K562 (cell line): ENCODE measurements around the gene INSIG1. TPM values are rescaled to one million over a fixed set of nuclear protein-coding genes. Genes with fewer than 3 reads are reported as not detected.
A peak's percentile ranks its signal among the peaks of the same experiment; 100 is the strongest.

Experiments used
- ATF6 ChIP-seq: sonication (generic); formaldehyde crosslinking; IDR thresholded peaks from 2 replicates; pipeline ENCODE4 v1.4.0; 2020; ENCODE audit warnings: mild to moderate bottlenecking, missing genetic modification reagents
- BHLHE40 ChIP-seq: IDR thresholded peaks from 2 replicates; pipeline ENCODE4 v1.6.1; 2011; ENCODE audit warnings: low read length, improper control_type of control experiment
- CREBBP ChIP-seq: IDR thresholded peaks from one replicate; pipeline ENCODE4 v1.6.1; 2012; ENCODE audit warnings: low read depth, mild to moderate bottlenecking, control low read depth, inconsistent platforms, low read length
- E2F5 ChIP-seq: sonication (generic); formaldehyde crosslinking; IDR thresholded peaks from 2 replicates; pipeline ENCODE4 v1.8.0; 2022; ENCODE audit warnings: mild to moderate bottlenecking, missing genetic modification reagents
- ERF ChIP-seq: fragments of 450-650 bp; formaldehyde crosslinking; IDR thresholded peaks from 2 replicates; pipeline ENCODE4 v1.4.0; 2020; ENCODE audit warnings: mild to moderate bottlenecking, mixed read lengths
- NFRKB ChIP-seq: fragments of 450-650 bp; IDR thresholded peaks from 2 replicates; pipeline ENCODE4 v1.6.1; 2016; ENCODE audit warnings: low read depth
- NKRF ChIP-seq: fragments of 450-650 bp; IDR thresholded peaks from 2 replicates; pipeline ENCODE4 v1.6.1; 2016; ENCODE audit warnings: borderline replicate concordance
- NONO ChIP-seq, 2 experiments: fragments of 200-400 bp in 1 of 2; fragments of 450-650 bp in 1 of 2; formaldehyde crosslinking in 1 of 2; IDR thresholded peaks; 2 replicates each; pipeline ENCODE4 v1.6.1; 2017; ENCODE audit warnings: low read depth in 2 of 2, mild to moderate bottlenecking in 2 of 2, moderate library complexity in 2 of 2, low read length in 1 of 2
- RBFOX2 ChIP-seq: fragments of 200-400 bp; formaldehyde crosslinking; IDR thresholded peaks from 2 replicates; pipeline ENCODE4 v1.6.1; 2017; ENCODE audit warnings: low read depth, mild to moderate bottlenecking, low read length, moderate library complexity
- RBM34 ChIP-seq: fragments of 200-400 bp; formaldehyde crosslinking; IDR thresholded peaks from 2 replicates; pipeline ENCODE4 v1.6.1; 2018; ENCODE audit warnings: low read length, borderline replicate concordance; ENCODE audit not compliant: insufficient read depth
- RUNX1 ChIP-seq: sonication (generic); IDR thresholded peaks from 2 replicates; pipeline ENCODE4 v1.6.1; 2016; ENCODE audit warnings: antibody characterized with exemption, low read depth
- ZBTB1 ChIP-seq: sonication (generic); formaldehyde crosslinking; IDR thresholded peaks from 2 replicates; pipeline ENCODE4 v1.8.1; 2023; ENCODE audit warnings: missing genetic modification reagents, low read depth, mild to moderate bottlenecking, borderline replicate concordance
- ZBTB11 ChIP-seq, 3 experiments: fragments of 200-800 bp in 1 of 3; fragments of 250-450 bp in 1 of 3; fragments of 450-650 bp in 1 of 3; sonication (Bioruptor Pico) in 1 of 3; sonication (Bioruptor generic) in 1 of 3; formaldehyde crosslinking in 1 of 3; IDR thresholded peaks; 2 replicates each; pipeline versions ENCODE4 v1.6.1 to v1.8.0; 2016 to 2022; ENCODE audit warnings: mild to moderate bottlenecking in 2 of 3, missing genetic modification characterization in 2 of 3, missing compliant biosample characterization in 1 of 3, moderate library complexity in 1 of 3
- ZBTB8A ChIP-seq: fragments of 450-650 bp; IDR thresholded peaks from 2 replicates; pipeline ENCODE4 v1.6.1; 2018; ENCODE audit warnings: mild to moderate bottlenecking, moderate library complexity; ENCODE audit not compliant: partially characterized antibody
- ZNF133 ChIP-seq: fragments of 250-450 bp; sonication (Bioruptor Pico); IDR thresholded peaks from 2 replicates; pipeline ENCODE4 v1.4.0; 2020; ENCODE audit warnings: mild to moderate bottlenecking
- ZNF263 ChIP-seq: sonication (generic); formaldehyde crosslinking; IDR thresholded peaks from 2 replicates; pipeline ENCODE4 v1.8.0; 2022; ENCODE audit warnings: mild to moderate bottlenecking, missing genetic modification reagents, borderline replicate concordance
- ZNF316 ChIP-seq: fragments of 450-650 bp; IDR thresholded peaks from 2 replicates; pipeline ENCODE4 v1.6.1; 2016
- polyA plus RNA-seq, 8 experiments: library from polyadenylated mRNA; depleted of rRNA in 4 of 8; stranded (reverse) in 5 of 8; unstranded in 3 of 8; fragments of >200 nt; fragmentation: Nextera tagmentation in 2 of 8; fragmentation: Illumina TruSeq in 1 of 8; extraction: Ambion mirVana in 2 of 8; extraction: Trizol in 1 of 8; gene quantifications; 2 replicates each; pipeline versions ENCODE4 v1.2.1 to v1.2.3, GENCODE V29; 2011 to 2014; ENCODE audit warnings: inconsistent platforms in 1 of 8, missing spikeins in 1 of 8
- total RNA-seq, 7 experiments: library from RNA; depleted of rRNA in 6 of 7; stranded (reverse); fragments of >200 nt in 6 of 7; fragmentation: Illumina TruSeq in 2 of 7; extraction: Trizol in 2 of 7; gene quantifications; 2 replicates each; pipeline versions ENCODE4 v1.2.1 to v1.2.3, GENCODE V29; 2011 to 2021; ENCODE audit warnings: low replicate concordance in 1 of 7

Gene INSIG1
- total and polyA plus RNA-seq, 9 of the 15 experiments (the other 6 are each of a cell fraction or from before 2014, with no cell fraction given) = 57.1 to 787 (median 238) TPM

GRCh38 chr7:155298834-155299534, 1.3 kb downstream of the INSIG1 start (continued):
- TF ChIP-seq NKRF (peak; percentile 79), ZNF263 (0 out of 2 replicates have a peak, but pooled peaks have one; percentile 3), BHLHE40 (peak; percentile 3; the same call in 1 of the 2 replicates), ZBTB11 (CRISPR knock-in tag; IDR thresholded peaks at IDR 0.05) (no peak), CREBBP (no peak), RBFOX2 (no peak), ZBTB8A (no peak), NFRKB (0 out of 2 replicates have a peak, but pooled peaks have one; percentile 27), RUNX1 (no peak), E2F5 (CRISPR knock-in tag) (no peak), ATF6 (0 out of 2 replicates have a peak, but pooled peaks have one; percentile 47), RBM34 (no peak), ZBTB1 (CRISPR knock-in tag) (no peak), ZNF316 (no peak), ZNF133 (no peak), ERF (CRISPR knock-in tag) (no peak; the same call in 1 of the 2 replicates), NONO (IDR thresholded peaks at IDR 0.05; ENCODE audit: low read depth in 2 of 2, low read length in 1 of 2) (no peak)
